GM19099 (cell line): Measurements from ENCODE around the gene GNG12.

Experiments used
- POLR2A ChIP-seq: IDR thresholded peaks from 3 replicates; pipeline ENCODE4 v1.6.1; 2011; ENCODE audit warnings: low read depth; ENCODE audit not compliant: insufficient read length; ENCODE audit errors: extremely low read depth

The GNG12 gene

GRCh38 chr1:67832737-67833601 is at the start of gene GNG12:
Gene GNG12, minus strand, starts transcription at chr1:67833467. Its CDS starts 125,781 bp downstream, at chr1:67707686.
- no peak for TF ChIP-seq POLR2A

- TF ChIP-seq POLR2A: no peak
These were observed 49.1 kb upstream of the GNG12 start for GRCh38 chr1:67882196-67882958.

- TF ChIP-seq POLR2A: no peak
These were observed 46.9 kb upstream of the GNG12 start for GRCh38 chr1:67880056-67880601.

- TF ChIP-seq POLR2A: no peak
These were observed 46.2 kb upstream of the GNG12 start for GRCh38 chr1:67879485-67879884.

GRCh38 chr1:67874501-67875111 is 41.3 kb upstream of the GNG12 start:
- TF ChIP-seq POLR2A: no peak

- TF ChIP-seq POLR2A: no peak
These were observed 36.0 kb upstream of the GNG12 start for GRCh38 chr1:67869233-67869632.

- TF ChIP-seq POLR2A: no peak
These were observed 30.4 kb upstream of the GNG12 start for GRCh38 chr1:67863637-67864036.

- no peak for TF ChIP-seq POLR2A
These were observed 29.4 kb upstream of the GNG12 start for GRCh38 chr1:67862685-67863084.

- no peak for TF ChIP-seq POLR2A
These were observed 28.7 kb upstream of the GNG12 start for GRCh38 chr1:67861856-67862516.

- no peak for TF ChIP-seq POLR2A
These were observed 27.5 kb upstream of the GNG12 start for GRCh38 chr1:67860776-67861175.

- TF ChIP-seq POLR2A: no peak
These were observed 23.7 kb upstream of the GNG12 start for GRCh38 chr1:67856921-67857320.

- TF ChIP-seq POLR2A: no peak
These were observed 22.7 kb upstream of the GNG12 start for GRCh38 chr1:67855961-67856360.

- TF ChIP-seq POLR2A: no peak
These were observed 22.2 kb upstream of the GNG12 start for GRCh38 chr1:67855444-67855843.

- no peak for TF ChIP-seq POLR2A
These were observed 20.4 kb upstream of the GNG12 start for GRCh38 chr1:67853704-67854103.

GRCh38 chr1:67851800-67852199 is 18.5 kb upstream of the GNG12 start:
- TF ChIP-seq POLR2A: no peak

- no peak for TF ChIP-seq POLR2A
These were observed 17.4 kb upstream of the GNG12 start for GRCh38 chr1:67850611-67851075.
